Cardiac muscle cell (in vitro differentiated cells and primary cell): ENCODE results near the gene MIS12. TPM values are rescaled to one million over a fixed set of nuclear protein-coding genes. Genes with fewer than 3 reads are reported as not detected.
A peak's percentile ranks its signal among the peaks of the same experiment; 100 is the strongest.

Source experiments
- DNase-seq, 2 donors: peaks; one replicate each; pipeline versions ENCODE4 v3.0.0 to v3.0.0-alpha.2; 2010 to 2017; ENCODE audit warnings: low read depth in 1 of 2, low spot score in 1 of 2
- H3K27ac ChIP-seq: fragments of 200-600 bp; sonication (generic); 2 replicates; pipeline ENCODE4 v1.5.1; 2016
- H3K27me3 ChIP-seq: fragments of 200-600 bp; sonication (generic); 2 replicates; pipeline ENCODE4 v1.6.0; 2016; ENCODE audit warnings: control low read depth
- H3K36me3 ChIP-seq: fragments of 200-600 bp; sonication (generic); 2 replicates; pipeline ENCODE4 v1.5.1; 2016; ENCODE audit warnings: control low read depth
- H3K4me1 ChIP-seq: fragments of 200-600 bp; sonication (generic); 2 replicates; pipeline ENCODE4 v1.8.1; 2017; ENCODE audit warnings: low read depth, mild to moderate bottlenecking, mixed run types
- H3K4me3 ChIP-seq: fragments of 200-600 bp; sonication (generic); 2 replicates; pipeline ENCODE4 v1.5.1; 2016; ENCODE audit warnings: mild to moderate bottlenecking
- H3K9me3 ChIP-seq: fragments of 200-600 bp; sonication (generic); 2 replicates; pipeline ENCODE4 v1.5.1; 2017; ENCODE audit warnings: low read depth, mild to moderate bottlenecking, control low read depth
- polyA plus RNA-seq: library from polyadenylated mRNA; unstranded; fragments of >200 nt; fragmentation: Nextera tagmentation; extraction: Ambion mirVana; gene quantifications from 2 replicates; pipeline ENCODE4 v1.2.1, GENCODE V29; 2016
- total RNA-seq: library from RNA; depleted of rRNA; stranded (reverse); fragments of >200 nt; gene quantifications from 2 replicates; pipeline ENCODE4 v1.2.3, GENCODE V29; 2016
- TF ChIP-seq, protein P1 (sequence below): IDR thresholded peaks from 2 replicates; pipeline ENCODE4 v1.5.1; 2012; ENCODE audit warnings: low read depth, mild to moderate bottlenecking, low read length

MIS12 gene
- total and polyA plus RNA-seq, 2 experiments from 2014 or later = 11.2 to 31.1 TPM

GRCh38 chr17:5509482-5509881 lies 23.1 kb downstream of the MIS12 start:
- H3K4me1 ChIP-seq = no peaks in the 10 kb centered on the region
- H3K9me3 ChIP-seq = no peaks in the 10 kb centered on the region
- TF ChIP-seq, protein P1, sequence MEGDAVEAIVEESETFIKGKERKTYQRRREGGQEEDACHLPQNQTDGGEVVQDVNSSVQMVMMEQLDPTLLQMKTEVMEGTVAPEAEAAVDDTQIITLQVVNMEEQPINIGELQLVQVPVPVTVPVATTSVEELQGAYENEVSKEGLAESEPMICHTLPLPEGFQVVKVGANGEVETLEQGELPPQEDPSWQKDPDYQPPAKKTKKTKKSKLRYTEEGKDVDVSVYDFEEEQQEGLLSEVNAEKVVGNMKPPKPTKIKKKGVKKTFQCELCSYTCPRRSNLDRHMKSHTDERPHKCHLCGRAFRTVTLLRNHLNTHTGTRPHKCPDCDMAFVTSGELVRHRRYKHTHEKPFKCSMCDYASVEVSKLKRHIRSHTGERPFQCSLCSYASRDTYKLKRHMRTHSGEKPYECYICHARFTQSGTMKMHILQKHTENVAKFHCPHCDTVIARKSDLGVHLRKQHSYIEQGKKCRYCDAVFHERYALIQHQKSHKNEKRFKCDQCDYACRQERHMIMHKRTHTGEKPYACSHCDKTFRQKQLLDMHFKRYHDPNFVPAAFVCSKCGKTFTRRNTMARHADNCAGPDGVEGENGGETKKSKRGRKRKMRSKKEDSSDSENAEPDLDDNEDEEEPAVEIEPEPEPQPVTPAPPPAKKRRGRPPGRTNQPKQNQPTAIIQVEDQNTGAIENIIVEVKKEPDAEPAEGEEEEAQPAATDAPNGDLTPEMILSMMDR = no peak
- H3K27ac ChIP-seq = no peak overlapping the region
- H3K36me3 ChIP-seq = no peaks in the 10 kb centered on the region
- DNase-seq = peak in 1 of 2 donors; percentile 40
- no peak overlapping the region for H3K4me3 ChIP-seq
- H3K27me3 ChIP-seq = no peaks in the 10 kb centered on the region

DNA sequence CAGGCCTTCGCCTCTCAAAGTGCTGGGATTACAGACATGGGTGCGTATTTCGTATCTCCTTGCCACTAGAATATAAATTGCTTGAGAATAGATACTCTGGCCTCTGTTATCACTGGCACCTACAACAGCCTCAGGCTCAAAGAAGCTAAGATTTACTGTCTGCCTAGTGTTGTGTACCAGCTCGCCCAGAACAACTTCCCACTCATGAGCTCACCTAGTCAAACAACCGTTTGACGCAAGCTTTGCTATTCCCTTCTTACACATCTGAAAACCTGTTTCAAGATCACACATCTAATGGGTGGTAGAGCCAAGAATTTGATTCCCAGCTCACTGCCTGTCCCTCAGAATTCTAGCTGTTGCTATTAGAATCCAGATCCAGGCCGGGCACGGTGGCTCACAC lies 24.4 kb downstream of the MIS12 start:
- Histone ChIP-seq H3K4me1 (no peaks in the 10 kb centered on the region), H3K27me3 (no peaks in the 10 kb centered on the region), H3K36me3 (no peaks in the 10 kb centered on the region), H3K9me3 (no peaks in the 10 kb centered on the region), H3K4me3 (no peak overlapping the region), H3K27ac (no peak overlapping the region)
- TF ChIP-seq, protein P1 = no peak
- DNase-seq = no peak

GRCh38 chr17:5511401-5512225 lies 25.2 kb downstream of the MIS12 start:
- Histone ChIP-seq H3K4me3 (no peak overlapping the region), H3K4me1 (no peaks in the 10 kb centered on the region), H3K27me3 (no peaks in the 10 kb centered on the region), H3K9me3 (no peaks in the 10 kb centered on the region), H3K27ac (no peak overlapping the region), H3K36me3 (no peaks in the 10 kb centered on the region)
- TF ChIP-seq, protein P1 = no peak
- DNase-seq = peak in 1 of 2 donors; percentile 63

GRCh38 chr17:5513628-5514027 lies 27.3 kb downstream of the MIS12 start:
- no peak overlapping the region for H3K27ac ChIP-seq
- no peaks in the 10 kb centered on the region for H3K9me3 ChIP-seq
- no peak for DNase-seq
- no peaks in the 10 kb centered on the region for H3K36me3 ChIP-seq
- no peak overlapping the region for H3K4me3 ChIP-seq
- H3K4me1 ChIP-seq = no peaks in the 10 kb centered on the region
- no peaks in the 10 kb centered on the region for H3K27me3 ChIP-seq
- TF ChIP-seq, protein P1 = no peak

GRCh38 chr17:5514976-5515375 lies 28.6 kb downstream of the MIS12 start:
- H3K9me3 ChIP-seq = no peaks in the 10 kb centered on the region
- H3K36me3 ChIP-seq = no peaks in the 10 kb centered on the region
- H3K4me1 ChIP-seq = no peaks in the 10 kb centered on the region
- TF ChIP-seq, protein P1 = no peak
- no peak for DNase-seq
- H3K4me3 ChIP-seq = no peak overlapping the region
- no peaks in the 10 kb centered on the region for H3K27me3 ChIP-seq
- H3K27ac ChIP-seq = no peak overlapping the region
